Suprapubic skin (tissue), 4 donors: Measurements from ENCODE around the gene DPY19L1.
"Not testable (repeated sequence)": the region's sequence is repeated elsewhere in the genome, so short reads cannot be mapped to it uniquely, and the experiment has no call there.

Source experiments
- CTCF ChIP-seq, 2 donors: fragments of 200-600 bp in 1 of 2; fragments of 450-650 bp in 1 of 2; sonication (generic) in 1 of 2; IDR thresholded peaks; one replicate each; pipeline ENCODE4 v1.5.1; 2016 to 2019; ENCODE audit warnings: antibody characterized with exemption in 2 of 2, mild to moderate bottlenecking in 1 of 2, moderate library complexity in 1 of 2
- EP300 ChIP-seq: sonication (generic); formaldehyde crosslinking; IDR thresholded peaks from one replicate; pipeline ENCODE4 v1.6.1; 2017; ENCODE audit warnings: antibody characterized with exemption
- POLR2A ChIP-seq, 2 donors: fragments of 450-650 bp; IDR thresholded peaks; one replicate each; pipeline ENCODE4 v1.6.1; 2017; ENCODE audit warnings: antibody characterized with exemption in 2 of 2, mild to moderate bottlenecking in 2 of 2, moderate library complexity in 2 of 2
- POLR2AphosphoS5 ChIP-seq, 3 donors: sonication (generic); formaldehyde crosslinking; IDR thresholded peaks; one replicate each; pipeline ENCODE4 v1.6.1; 2017; ENCODE audit warnings: antibody characterized with exemption in 3 of 3

- TF ChIP-seq POLR2A (IDR thresholded peaks at IDR 0.05); CTCF (IDR thresholded peaks at IDR 0.05); POLR2AphosphoS5 (IDR thresholded peaks at IDR 0.05); EP300: not testable (repeated sequence)
Measured at GRCh38 chr7:34878944-34879735, 158.1 kb downstream of the DPY19L1 start.
